Stimulated activated CD8-positive, alpha-beta memory T cell treated with anti-CD3 and anti-CD28 coated beads, Interleukin-7, amount 100 ng/mL, for 48 hours (primary cell): ENCODE results near the gene DCP2.

Experiments
- DNase-seq, 2 donors: peaks; one replicate each; pipeline ENCODE4 v3.0.0-alpha.2; 2020; ENCODE audit warnings: low read depth in 1 of 2; ENCODE audit errors: extremely low read depth in 1 of 2

Gene DCP2

GRCh38 chr5:113062869-113063508 is 86.4 kb downstream of the DCP2 start:
- DNase-seq, result no peak

- DNase-seq, result no peak
Measured at GRCh38 chr5:113063927-113064326, 87.3 kb downstream of the DCP2 start.

GRCh38 chr5:113064806-113065205 is 88.2 kb downstream of the DCP2 start:
- no peak for DNase-seq

- DNase-seq, result no peak
Measured at GRCh38 chr5:113065626-113066025, 89.0 kb downstream of the DCP2 start.

GRCh38 chr5:113067635-113068344 is 91.2 kb downstream of the DCP2 start:
- no peak for DNase-seq

- no peak for DNase-seq
Measured at GRCh38 chr5:113068559-113068958, 92.0 kb downstream of the DCP2 start.
